H9 (cell line): Measurements from ENCODE around the gene MTA3. TPM values are rescaled to one million over a fixed set of nuclear protein-coding genes. Genes with fewer than 3 reads are reported as not detected.
"Not testable (repeated sequence)": the region's sequence is repeated elsewhere in the genome, so short reads cannot be mapped to it uniquely, and the experiment has no call there.

ENCODE experiments used
- DNase-seq: peaks from one replicate; pipeline ENCODE4 v3.0.0-alpha.2; 2017
- H2AFZ ChIP-seq: one replicate; pipeline ENCODE4 v1.6.1; 2013; ENCODE audit warnings: mild to moderate bottlenecking, low read length, control low read depth, moderate library complexity
- H2AK5ac ChIP-seq: 2 replicates; pipeline ENCODE4 v1.6.1; 2013; ENCODE audit warnings: low read length, control low read depth, mixed read lengths; ENCODE audit not compliant: insufficient read length
- H2BK120ac ChIP-seq: one replicate; pipeline ENCODE4 v1.6.1; 2013; ENCODE audit warnings: low read depth, mild to moderate bottlenecking, low read length, control low read depth, inconsistent platforms; ENCODE audit not compliant: poor library complexity, severe bottlenecking
- H2BK12ac ChIP-seq: 2 replicates; pipeline ENCODE4 v1.6.1; 2013; ENCODE audit warnings: low read length, control low read depth, mixed read lengths, low read depth; ENCODE audit not compliant: insufficient read length
- H2BK15ac ChIP-seq: 2 replicates; pipeline ENCODE4 v1.6.1; 2013; ENCODE audit warnings: low read depth, low read length, control low read depth
- H2BK20ac ChIP-seq: one replicate; pipeline ENCODE4 v1.6.1; 2013; ENCODE audit warnings: low read depth, mild to moderate bottlenecking, low read length, control low read depth, inconsistent platforms; ENCODE audit not compliant: poor library complexity, severe bottlenecking
- H2BK5ac ChIP-seq: 2 replicates; pipeline ENCODE4 v1.6.1; 2013; ENCODE audit warnings: low read length, control low read depth, mixed read lengths; ENCODE audit not compliant: insufficient read length
- H3K14ac ChIP-seq: 2 replicates; pipeline ENCODE4 v1.6.1; 2013; ENCODE audit warnings: low read length, control low read depth; ENCODE audit not compliant: insufficient read depth
- H3K18ac ChIP-seq: 2 replicates; pipeline ENCODE4 v1.6.1; 2013; ENCODE audit warnings: low read depth, mild to moderate bottlenecking, mixed read lengths, low read length, control low read depth; ENCODE audit not compliant: insufficient read length
- H3K23ac ChIP-seq: 2 replicates; pipeline ENCODE4 v1.6.1; 2013; ENCODE audit warnings: low read length, control low read depth, mixed read lengths, low read depth; ENCODE audit not compliant: insufficient read length
- H3K23me2 ChIP-seq: 2 replicates; pipeline ENCODE4 v1.6.1; 2013; ENCODE audit warnings: low read depth, mild to moderate bottlenecking, mixed read lengths, low read length, control low read depth; ENCODE audit not compliant: insufficient read length, poor library complexity, severe bottlenecking
- H3K27ac ChIP-seq: 2 replicates; pipeline ENCODE4 v1.5.1; 2013; ENCODE audit warnings: low read length, control low read depth, mixed read lengths, low read depth; ENCODE audit not compliant: insufficient read length
- H3K27me3 ChIP-seq: 2 replicates; pipeline ENCODE4 v1.6.1; 2013; ENCODE audit warnings: low read length, control low read depth, inconsistent platforms; ENCODE audit not compliant: insufficient read depth
- H3K4ac ChIP-seq: 2 replicates; pipeline ENCODE4 v1.6.1; 2013; ENCODE audit warnings: low read depth, mild to moderate bottlenecking, control low read depth, inconsistent platforms, low read length, moderate library complexity
- H3K4me1 ChIP-seq: 2 replicates; pipeline ENCODE4 v1.6.1; 2013; ENCODE audit warnings: low read length, control low read depth, inconsistent platforms; ENCODE audit not compliant: insufficient read depth
- H3K4me2 ChIP-seq: 2 replicates; pipeline ENCODE4 v1.6.1; 2013; ENCODE audit warnings: low read length, control low read depth, mixed read lengths; ENCODE audit not compliant: insufficient read length, insufficient read depth
- H3K56ac ChIP-seq: 2 replicates; pipeline ENCODE4 v1.6.1; 2013; ENCODE audit warnings: low read depth, mild to moderate bottlenecking, mixed read lengths, low read length, control low read depth; ENCODE audit not compliant: insufficient read length
- H3K79me1 ChIP-seq: 2 replicates; pipeline ENCODE4 v1.6.1; 2013; ENCODE audit warnings: low read depth, mild to moderate bottlenecking, moderate library complexity, low read length, control low read depth, inconsistent platforms; ENCODE audit not compliant: insufficient read depth, poor library complexity, severe bottlenecking
- H3K79me2 ChIP-seq: 2 replicates; pipeline ENCODE4 v1.6.1; 2013; ENCODE audit warnings: low read length, control low read depth, inconsistent platforms; ENCODE audit not compliant: insufficient read depth
- H3K9ac ChIP-seq: 2 replicates; pipeline ENCODE4 v1.6.1; 2013; ENCODE audit warnings: low read length, control low read depth, mixed read lengths; ENCODE audit not compliant: insufficient read length; ENCODE audit errors: extremely low read depth
- H3K9me3 ChIP-seq: one replicate; pipeline ENCODE4 v1.6.1; 2013; ENCODE audit warnings: low read depth, low read length, inconsistent platforms; ENCODE audit not compliant: control insufficient read depth
- H3T11ph ChIP-seq: one replicate; pipeline ENCODE4 v1.6.1; 2013; ENCODE audit warnings: mild to moderate bottlenecking, low read length, control low read depth, inconsistent platforms
- H4K20me1 ChIP-seq: one replicate; pipeline ENCODE4 v1.6.1; 2013; ENCODE audit not compliant: control insufficient read depth, insufficient read length, insufficient read depth
- H4K5ac ChIP-seq: 2 replicates; pipeline ENCODE4 v1.6.1; 2013; ENCODE audit warnings: low read depth, mild to moderate bottlenecking, mixed read lengths, low read length, control low read depth; ENCODE audit not compliant: insufficient read length
- H4K8ac ChIP-seq: replicated peaks from 2 replicates; pipeline ENCODE4 v1.6.1; 2013; ENCODE audit warnings: low read length, control low read depth, mixed read lengths, low read depth; ENCODE audit not compliant: insufficient read length
- H4K91ac ChIP-seq: 2 replicates; pipeline ENCODE4 v1.6.1; 2013; ENCODE audit warnings: low read depth, mild to moderate bottlenecking, moderate library complexity, mixed read lengths, low read length, control low read depth; ENCODE audit not compliant: insufficient read length
- H3K27ac Mint-ChIP-seq, 3 experiments: 2 replicates in 2 of 3; 3 replicates in 1 of 3; pipeline ENCODE4 v1.8.0; 2020 to 2021; ENCODE audit warnings: mixed read lengths in 3 of 3, mild to moderate bottlenecking in 1 of 3, moderate library complexity in 1 of 3
- H3K27me3 Mint-ChIP-seq: 2 replicates; pipeline ENCODE4 v1.8.0; 2021; ENCODE audit warnings: low read depth, mild to moderate bottlenecking, moderate library complexity, mixed read lengths
- H3K36me3 Mint-ChIP-seq, 3 experiments: 2 replicates in 2 of 3; 3 replicates in 1 of 3; pipeline ENCODE4 v1.8.0; 2020 to 2021; ENCODE audit warnings: low read depth in 3 of 3, mixed read lengths in 3 of 3; ENCODE audit not compliant: insufficient read depth in 1 of 3
- H3K4me1 Mint-ChIP-seq, 2 experiments: 2 replicates each; pipeline ENCODE4 v1.8.0; 2020; ENCODE audit warnings: mixed read lengths in 2 of 2
- H3K4me3 Mint-ChIP-seq, 2 experiments: 2 replicates in 1 of 2; 3 replicates in 1 of 2; pipeline ENCODE4 v1.8.0; 2020 to 2021; ENCODE audit warnings: mild to moderate bottlenecking in 2 of 2, mixed read lengths in 2 of 2, moderate library complexity in 1 of 2
- H3K9me3 Mint-ChIP-seq, 2 experiments: 2 replicates in 1 of 2; 3 replicates in 1 of 2; pipeline ENCODE4 v1.8.0; 2020; ENCODE audit warnings: mild to moderate bottlenecking in 2 of 2, mixed read lengths in 2 of 2, moderate library complexity in 1 of 2
- WGBS: extraction: QIAGEN DNeasy Blood & Tissue Kit; methylation state at CpG from one replicate; pipeline ENCODE4 v1.1.7; 2013; ENCODE audit warnings: missing lambda C conversion rate, low lambda C conversion rate, mixed read lengths; ENCODE audit not compliant: insufficient read length; ENCODE audit errors: extremely low coverage; 5-methylcytosine and 5-hydroxymethylcytosine counted together
- total RNA-seq: library from RNA; stranded (reverse); gene quantifications from 2 replicates; pipeline ENCODE4 v1.2.1, GENCODE V29; 2021

Gene MTA3
- total RNA-seq, 1 experiment from 2014 or later = 253 TPM

DNA sequence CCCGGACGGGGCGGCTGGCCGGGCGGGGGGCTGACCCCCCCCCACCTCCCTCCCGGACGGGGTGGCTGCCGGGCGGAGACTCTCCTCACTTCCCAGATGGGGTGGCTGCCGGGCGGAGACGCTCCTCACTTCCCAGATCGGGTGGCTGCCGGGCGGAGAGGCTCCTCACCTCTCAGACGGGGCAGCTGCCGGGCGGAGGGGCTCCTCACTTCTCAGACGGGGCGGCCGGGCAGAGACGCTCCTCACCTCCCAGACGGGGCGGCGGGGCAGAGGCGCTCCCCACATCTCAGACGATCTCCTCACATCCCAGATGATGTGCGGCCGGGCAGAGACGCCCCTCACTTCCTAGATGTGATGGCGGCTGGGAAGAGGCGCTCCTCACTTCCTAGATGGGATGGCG, 37.7 kb downstream of the MTA3 start:
- not testable (repeated sequence) for H2BK120ac ChIP-seq, H3K14ac ChIP-seq, DNase-seq, H2BK5ac ChIP-seq, H3K4me1 ChIP-seq, H3K23me2 ChIP-seq, H3K79me2 ChIP-seq, H3K27me3 Mint-ChIP-seq, H2AFZ ChIP-seq, H2BK15ac ChIP-seq, H3K23ac ChIP-seq, H2AK5ac ChIP-seq, H4K8ac ChIP-seq, H3K4me3 Mint-ChIP-seq, H3K18ac ChIP-seq, H4K91ac ChIP-seq, H3T11ph ChIP-seq, H2BK12ac ChIP-seq, H4K20me1 ChIP-seq, H3K56ac ChIP-seq, H3K4ac ChIP-seq, H3K9ac ChIP-seq, H2BK20ac ChIP-seq, H3K4me2 ChIP-seq, H3K27ac Mint-ChIP-seq, H3K27me3 ChIP-seq, H3K79me1 ChIP-seq, H3K27ac ChIP-seq, H4K5ac ChIP-seq, H3K9me3 ChIP-seq
- no CpG with 5 or more reads among the region's 33 CpGs for WGBS
- Mint-ChIP-seq H3K4me1 (peaks cover 6 to 26% of the 10 kb centered on the region in 2 experiments), H3K36me3 (peaks cover 61 to 79% (median 72%) of the 10 kb centered on the region in 3 experiments), H3K9me3 (peaks cover 3 to 16% of the 10 kb centered on the region in 2 experiments; a peak in 4 of 5 replicates)
